Upper lobe of left lung (tissue), 4 donors: ENCODE measurements around the gene DHX15.

ENCODE experiments used
- POLR2A ChIP-seq, 4 donors: fragments of 450-650 bp; IDR thresholded peaks; one replicate each; pipeline ENCODE4 v1.5.1; 2016 to 2017; ENCODE audit warnings: antibody characterized with exemption in 4 of 4, mild to moderate bottlenecking in 2 of 4
- POLR2AphosphoS5 ChIP-seq, 2 donors: sonication (generic); formaldehyde crosslinking; IDR thresholded peaks; one replicate each; pipeline ENCODE4 v1.5.1; 2017; ENCODE audit warnings: antibody characterized with exemption in 2 of 2
- TF ChIP-seq, protein P1 (sequence below), 6 experiments: fragments of 450-650 bp in 4 of 6; fragments of 200-600 bp in 2 of 6; sonication (generic) in 2 of 6; IDR thresholded peaks; one replicate each; pipeline ENCODE4 v1.5.1; 2016 to 2019; ENCODE audit warnings: antibody characterized with exemption in 6 of 6

DNA sequence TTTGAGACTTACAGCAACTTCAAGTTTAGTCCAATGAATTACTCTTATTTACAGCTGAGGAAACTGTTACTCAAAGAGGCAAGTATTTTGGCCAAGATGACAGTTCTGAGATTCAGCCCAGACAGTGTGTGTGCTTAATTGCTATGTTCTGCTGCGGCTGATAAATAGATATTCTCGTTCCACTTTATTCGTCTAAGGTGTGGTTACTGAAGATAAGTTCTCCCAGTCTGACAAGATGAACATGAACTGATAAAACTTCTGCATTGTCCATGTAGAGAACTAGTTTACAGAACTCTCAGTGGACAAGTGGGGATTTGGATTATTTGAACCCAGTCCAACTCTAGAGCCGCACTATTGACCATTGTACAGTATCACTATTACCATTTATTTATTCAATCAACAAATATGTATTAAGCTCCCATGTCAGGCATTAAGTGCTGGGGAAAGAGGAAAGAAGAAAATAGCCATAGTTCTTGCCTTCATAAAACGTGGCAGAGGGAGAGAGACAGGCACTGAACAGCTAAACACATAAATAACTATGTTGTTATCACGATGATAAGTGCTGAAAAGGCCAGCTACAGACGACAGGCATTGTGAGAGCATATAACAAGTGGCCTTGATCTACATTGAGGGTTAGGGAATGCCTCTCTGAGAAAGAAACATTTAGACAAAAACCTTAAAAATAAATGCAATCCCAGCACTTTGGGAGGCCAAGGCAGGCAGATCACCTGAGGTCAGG is 4.0 kb upstream of the DHX15 start:
- TF ChIP-seq, protein P1, sequence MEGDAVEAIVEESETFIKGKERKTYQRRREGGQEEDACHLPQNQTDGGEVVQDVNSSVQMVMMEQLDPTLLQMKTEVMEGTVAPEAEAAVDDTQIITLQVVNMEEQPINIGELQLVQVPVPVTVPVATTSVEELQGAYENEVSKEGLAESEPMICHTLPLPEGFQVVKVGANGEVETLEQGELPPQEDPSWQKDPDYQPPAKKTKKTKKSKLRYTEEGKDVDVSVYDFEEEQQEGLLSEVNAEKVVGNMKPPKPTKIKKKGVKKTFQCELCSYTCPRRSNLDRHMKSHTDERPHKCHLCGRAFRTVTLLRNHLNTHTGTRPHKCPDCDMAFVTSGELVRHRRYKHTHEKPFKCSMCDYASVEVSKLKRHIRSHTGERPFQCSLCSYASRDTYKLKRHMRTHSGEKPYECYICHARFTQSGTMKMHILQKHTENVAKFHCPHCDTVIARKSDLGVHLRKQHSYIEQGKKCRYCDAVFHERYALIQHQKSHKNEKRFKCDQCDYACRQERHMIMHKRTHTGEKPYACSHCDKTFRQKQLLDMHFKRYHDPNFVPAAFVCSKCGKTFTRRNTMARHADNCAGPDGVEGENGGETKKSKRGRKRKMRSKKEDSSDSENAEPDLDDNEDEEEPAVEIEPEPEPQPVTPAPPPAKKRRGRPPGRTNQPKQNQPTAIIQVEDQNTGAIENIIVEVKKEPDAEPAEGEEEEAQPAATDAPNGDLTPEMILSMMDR (IDR thresholded peaks at IDR 0.05): no peak
- TF ChIP-seq POLR2A (IDR thresholded peaks at IDR 0.05): no peak
- no peak for TF ChIP-seq POLR2AphosphoS5 (IDR thresholded peaks at IDR 0.05)
